Right kidney (tissue), 1 donor: ENCODE results near the gene GPRC5C.
A peak's percentile ranks its signal among the peaks of the same experiment; 100 is the strongest.

ENCODE experiments used
- DNase-seq: peaks from one replicate; pipeline ENCODE4 v3.0.0-alpha.2; 2016

GPRC5C gene

DNA sequence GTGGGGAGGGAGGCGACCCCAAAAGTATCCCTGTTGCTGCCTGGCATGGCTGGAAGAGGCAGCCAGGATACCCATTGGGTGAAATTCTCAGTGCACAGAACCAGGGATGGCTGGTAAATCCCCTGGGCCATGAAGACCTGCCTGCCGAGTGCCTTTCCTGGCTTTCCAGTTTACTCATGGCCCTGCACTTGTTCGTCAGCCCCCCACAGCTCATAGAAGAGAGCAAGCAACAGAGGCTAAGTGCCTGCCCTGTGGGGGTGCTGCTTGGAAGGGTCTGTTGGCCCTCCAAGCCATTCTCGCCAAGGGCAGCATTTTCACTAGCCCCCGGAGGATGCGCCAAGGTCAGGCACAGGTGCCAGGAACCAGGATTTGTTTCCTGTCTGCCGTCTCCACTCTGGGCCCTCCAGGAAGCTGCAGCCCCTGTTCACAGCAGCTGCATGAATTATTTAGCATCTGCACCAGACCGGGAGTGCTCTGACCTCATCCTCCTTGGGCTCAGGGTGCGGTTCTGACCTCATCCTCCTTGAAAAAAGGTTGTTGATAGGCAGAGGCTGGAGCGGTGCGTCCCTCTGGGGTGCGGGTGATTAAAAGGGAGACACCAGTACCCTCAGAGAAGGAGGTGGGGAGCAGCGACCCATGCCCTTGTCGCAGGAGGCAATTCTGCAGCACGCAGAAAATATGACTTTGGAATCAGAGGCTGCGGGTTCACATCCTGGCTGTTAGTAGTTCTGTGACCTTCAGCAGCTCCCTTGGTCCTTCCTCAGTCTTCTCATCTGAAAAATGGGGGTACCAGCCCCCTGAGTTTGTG, 20.3 kb downstream of the GPRC5C start:
- DNase-seq = no peak

DNA sequence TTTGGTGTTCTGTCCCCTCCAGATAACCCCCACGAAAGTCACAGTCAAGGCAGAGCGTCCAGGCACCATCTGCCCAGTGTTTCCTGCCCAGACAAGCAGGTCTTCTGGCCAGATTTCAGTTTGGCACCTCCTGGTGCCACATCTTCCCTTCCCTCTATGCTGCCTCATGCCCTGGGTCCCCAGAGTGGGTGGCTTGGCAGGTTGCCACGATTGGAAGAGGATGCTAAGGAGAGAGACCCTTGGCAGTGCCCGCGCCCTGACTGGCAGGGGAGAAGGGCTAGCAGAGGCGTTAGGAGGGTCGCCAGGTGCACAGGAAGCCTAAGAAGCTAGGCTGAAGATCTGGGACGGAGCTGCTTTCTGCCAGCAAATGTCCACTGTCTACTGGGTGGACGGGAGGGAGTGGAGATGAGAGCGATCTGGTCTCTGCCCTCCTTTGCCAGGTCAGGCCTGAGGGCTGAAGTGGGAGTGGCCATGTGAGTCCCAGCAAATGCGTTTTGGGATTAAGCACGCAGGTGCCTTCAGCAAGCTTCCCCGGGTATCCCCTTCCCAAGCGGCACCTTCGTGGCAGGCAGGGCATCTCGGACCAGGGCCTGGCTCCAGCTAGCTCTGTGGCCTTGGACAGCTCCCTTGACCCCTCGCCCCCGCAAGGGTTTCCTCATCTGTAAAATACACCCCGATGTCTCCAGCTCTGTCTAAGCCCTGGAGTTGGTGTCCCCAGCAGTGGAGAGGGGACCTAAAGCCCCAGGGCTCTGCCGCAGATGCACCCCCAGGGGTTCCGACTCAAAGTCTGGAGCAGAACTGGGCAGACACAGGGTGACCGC, 21.2 kb downstream of the GPRC5C start:
- peak; percentile 64 for DNase-seq

DNA sequence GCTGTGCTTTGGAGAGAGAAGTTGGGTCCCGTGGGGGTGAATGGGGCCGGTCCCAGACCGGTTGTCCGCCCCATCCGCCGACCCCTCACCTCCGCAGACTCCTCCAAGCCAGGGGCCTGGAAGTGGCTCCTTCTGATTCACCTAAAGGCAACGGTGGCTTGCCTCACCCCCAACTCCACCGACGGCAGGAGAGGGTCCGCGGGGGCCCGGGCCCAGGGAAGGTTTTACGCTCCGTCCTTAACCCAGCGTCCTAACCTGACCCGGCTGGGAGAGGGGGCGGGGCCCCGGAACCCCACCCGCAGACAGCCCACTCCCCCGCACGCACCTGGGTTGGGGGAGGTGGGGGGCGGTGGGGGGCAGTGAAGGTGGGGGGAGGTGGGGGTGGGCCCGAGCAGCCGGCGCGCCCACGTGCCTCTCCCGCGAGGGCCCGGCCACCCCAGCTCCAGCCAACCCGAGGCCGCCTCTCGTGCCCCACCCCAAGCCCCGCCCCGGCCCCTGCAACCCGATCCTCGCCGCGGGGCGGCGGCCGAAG, 21.8 kb downstream of the GPRC5C start:
- DNase-seq = no peak

DNA sequence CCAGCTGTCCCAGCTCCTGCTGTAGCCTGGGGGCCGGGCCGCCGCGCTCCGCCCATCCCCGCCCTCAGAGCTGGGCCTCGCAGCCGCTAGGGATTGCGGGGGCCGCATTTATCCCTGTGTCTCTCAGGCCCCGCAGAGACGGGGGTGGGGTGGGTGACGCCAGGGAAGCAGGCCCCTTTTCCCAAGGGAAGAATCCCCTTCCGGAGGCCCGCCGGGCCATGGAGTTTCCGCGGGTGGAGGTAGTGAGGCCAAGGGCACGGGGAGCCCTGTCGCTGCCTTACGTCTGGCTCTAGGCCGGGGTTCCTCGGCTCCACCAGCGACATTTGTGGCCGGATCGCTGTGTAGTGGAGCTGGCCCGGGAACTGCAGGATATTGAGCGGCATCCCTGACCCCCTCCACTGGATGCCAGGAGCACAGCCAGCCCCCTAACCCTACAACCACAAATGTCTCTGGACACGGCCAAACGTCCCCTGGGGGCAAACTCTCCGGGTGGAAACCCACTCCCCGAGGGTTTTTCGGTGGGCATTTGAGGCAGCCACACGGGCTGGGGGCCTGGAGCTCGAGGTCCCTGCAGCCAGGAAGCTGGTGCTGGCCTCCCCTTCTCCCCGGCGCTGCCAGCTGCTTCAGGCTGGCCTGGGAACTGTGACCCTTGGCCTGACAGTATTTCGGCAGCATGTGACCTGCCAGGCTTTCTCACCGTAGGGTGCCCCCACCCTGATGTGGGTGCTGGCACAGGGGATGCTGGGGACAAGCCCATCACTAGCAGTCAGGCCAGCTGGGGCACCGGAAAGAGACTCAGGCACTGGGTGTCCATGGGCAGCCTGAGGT, 22.5 kb downstream of the GPRC5C start:
- DNase-seq = peak; percentile 94

- DNase-seq = peak; percentile 57
Observed at GRCh38 chr17:74455025-74455545, 23.2 kb downstream of the GPRC5C start.

DNA sequence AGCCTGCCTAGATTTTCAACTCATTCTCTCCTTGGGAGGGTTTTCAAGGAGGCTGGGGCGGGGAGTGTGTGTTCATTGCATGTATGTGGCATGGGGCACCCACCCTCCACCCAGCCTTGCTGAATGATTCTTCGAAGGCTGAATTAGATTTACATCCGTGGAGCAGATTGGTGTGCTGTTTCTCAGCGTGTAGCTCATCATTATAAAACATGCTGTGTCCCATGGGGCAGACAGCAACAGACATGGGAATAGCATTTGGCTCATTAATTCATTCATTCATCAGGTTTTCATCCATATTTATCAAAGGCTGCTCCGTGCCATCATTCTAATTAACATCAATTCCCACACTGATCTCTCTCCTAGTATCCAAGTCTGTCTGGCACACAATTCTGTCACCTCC, 23.9 kb downstream of the GPRC5C start:
- DNase-seq = no peak

DNA sequence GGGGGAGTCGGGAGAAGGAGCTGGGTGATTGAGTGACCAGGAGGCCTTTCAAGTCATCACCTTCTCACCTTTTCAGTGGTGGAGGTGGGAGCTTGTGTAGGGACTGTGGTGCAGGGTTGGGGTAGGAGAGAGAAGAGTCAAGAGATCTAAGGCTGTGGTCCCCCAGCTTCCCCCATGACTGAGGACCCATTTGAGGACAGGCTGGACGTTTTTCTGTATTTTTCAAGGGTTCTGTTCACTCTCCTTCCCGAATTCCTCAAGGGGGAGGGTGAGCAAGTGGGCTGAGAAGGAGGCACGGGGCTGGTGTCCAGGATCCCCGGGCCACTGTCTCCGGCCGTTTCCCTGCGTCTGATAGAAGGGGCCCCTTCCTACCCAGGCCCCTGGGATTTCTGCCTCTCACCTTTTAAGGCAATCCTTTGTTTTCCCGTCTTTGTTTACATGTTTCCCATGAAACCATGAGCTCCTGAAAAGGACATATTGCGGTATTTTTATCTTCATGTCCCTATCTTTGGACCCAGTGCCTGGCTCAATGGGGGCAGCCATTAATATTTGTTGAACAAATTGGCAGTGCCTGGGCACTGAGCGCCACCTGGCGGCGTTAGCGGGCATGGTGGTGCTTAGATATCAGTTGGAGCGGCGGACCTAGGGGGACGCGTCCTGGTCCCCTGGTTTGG, 25.4 kb downstream of the GPRC5C start:
- DNase-seq = peak; percentile 63

DNA sequence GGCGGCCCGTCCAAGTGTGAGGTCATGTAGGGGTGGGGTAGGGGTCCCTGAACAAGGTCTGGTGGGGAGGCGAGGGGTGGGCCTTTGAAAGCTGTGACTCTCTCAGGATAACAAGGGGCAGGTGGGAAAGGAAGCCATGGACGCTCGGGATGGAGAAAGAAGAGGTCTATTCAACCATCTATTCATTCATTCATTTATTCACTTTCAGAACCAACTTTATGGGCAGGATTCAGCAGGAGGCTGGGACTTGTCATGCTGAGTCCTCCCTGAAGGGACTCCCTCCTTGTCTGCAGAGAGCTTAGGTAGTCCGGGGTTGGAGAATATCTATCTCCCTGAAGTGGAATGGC, 25.9 kb downstream of the GPRC5C start:
- no peak for DNase-seq

DNA sequence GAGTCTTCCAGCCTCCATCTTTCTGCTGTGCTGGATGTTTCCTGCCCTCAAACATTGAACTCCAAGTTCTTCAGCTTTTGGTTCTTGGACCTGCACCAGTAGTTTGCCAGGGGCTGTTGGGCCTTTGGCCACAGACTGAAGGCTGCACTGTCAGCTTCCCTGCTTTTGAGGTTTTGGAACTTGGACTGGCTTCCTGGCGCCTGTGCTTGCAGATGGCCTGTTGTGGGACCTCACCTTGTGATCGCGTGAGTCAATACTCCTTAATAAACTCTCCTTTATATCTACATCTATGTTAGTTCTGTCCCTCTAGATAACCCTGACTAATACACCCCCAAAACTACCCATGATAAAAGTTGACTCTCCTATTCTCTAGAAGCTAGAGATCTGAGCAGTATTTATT, 26.9 kb downstream of the GPRC5C start:
- no peak for DNase-seq

DNA sequence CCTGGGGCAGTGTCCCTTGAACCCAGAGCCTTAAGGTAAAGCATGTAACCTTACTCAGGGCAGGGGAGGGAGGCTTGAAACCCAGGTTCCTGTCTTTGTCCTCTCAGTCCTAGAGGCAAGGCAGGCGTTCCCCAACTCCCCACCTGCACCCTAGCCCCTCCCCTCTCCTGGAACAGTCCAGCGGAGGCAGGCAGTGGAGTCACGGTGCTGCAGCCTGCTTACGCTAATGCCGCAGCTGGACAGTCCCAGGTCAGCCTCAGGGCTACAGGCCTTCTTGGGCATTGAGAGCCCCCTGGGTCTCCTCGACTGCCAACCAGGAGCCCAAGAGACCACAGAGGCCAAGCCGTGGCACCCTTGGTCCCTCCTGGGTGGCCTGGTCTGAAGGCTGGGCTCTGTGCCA, 27.7 kb downstream of the GPRC5C start:
- no peak for DNase-seq

DNA sequence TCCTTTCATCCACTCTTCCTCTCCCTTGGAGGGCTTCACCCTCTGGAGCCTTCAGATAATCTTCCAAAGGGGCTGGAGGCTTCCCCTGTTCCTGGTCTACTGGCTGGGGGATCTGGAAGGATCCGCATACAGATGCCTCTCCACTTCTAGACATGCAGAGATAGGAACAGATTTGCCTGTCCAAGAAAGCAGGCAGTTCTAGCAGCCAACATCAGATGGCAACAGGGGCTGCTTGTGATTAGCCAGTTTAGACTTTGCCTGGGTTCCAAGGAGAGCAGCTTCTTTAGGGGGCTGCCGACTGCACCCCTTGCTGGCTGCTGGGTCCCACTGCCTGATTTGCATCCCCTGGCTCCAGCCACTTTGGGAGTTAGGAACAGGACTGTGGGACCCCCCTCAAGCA, 28.4 kb downstream of the GPRC5C start:
- no peak for DNase-seq

DNA sequence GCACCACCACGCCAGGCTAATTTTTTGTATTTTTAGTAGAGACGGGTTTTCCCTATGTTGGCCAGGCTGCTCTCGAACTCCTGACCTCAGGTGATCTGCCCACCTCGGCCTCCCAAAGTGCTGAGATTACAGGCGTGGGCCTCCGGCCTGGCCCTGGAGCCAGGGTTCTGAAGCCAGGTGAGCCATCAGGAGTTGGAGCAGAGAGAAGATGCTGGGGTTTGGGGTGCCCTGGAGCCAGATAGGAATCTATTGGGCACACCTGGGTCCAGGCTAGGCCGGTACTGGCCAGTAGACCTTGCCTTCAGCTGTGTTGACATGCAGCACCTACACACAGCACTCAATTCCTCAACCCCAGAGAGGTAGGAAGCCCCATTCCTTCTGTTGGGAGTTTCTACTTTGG, 29.1 kb downstream of the GPRC5C start:
- DNase-seq = no peak

GRCh38 chr17:74461611-74462010, 29.7 kb downstream of the GPRC5C start:
- DNase-seq = no peak

- DNase-seq = no peak
Observed at GRCh38 chr17:74464730-74465377, 33.0 kb downstream of the GPRC5C start.

GRCh38 chr17:74465378-74466110, 33.7 kb downstream of the GPRC5C start:
- no peak for DNase-seq

DNA sequence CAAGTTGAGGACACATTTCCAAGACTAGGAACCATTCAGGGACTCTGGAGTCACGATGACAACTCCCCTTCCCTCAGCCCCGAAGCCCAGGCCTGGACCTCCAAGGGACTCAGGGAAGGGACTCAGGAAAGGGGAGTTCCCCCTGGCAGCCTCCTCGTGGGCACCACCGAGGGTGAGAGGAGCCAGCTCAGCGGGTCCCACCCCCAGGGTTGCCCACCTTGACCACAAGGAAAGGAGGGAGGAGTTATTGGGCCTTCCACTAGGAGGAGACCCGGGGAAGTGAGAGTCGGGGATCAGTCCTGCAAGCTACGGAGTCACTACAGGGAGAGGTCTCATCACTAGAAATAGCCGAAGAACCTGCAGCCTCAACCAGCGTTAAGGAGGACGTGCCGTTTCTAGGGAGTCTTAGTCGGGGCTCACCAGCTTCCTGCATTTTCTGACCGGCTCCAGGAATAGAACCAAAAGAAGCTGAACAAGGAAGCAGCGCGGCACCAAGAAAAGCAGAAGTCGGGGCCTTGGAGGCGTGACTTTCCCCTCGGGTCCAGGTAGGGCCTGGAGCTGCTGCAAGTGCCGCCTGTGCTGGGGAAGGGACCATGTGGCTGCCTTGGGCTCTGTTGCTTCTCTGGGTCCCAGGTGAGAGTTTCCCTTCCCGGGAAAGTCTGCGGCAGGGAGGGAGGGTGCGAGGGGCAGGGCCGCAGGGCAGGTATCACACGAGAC, 34.4 kb downstream of the GPRC5C start, which contains the start of gene CD300A:
TSS of gene CD300A (plus strand) at position 524 of the 717 bp plus-strand sequence. CDS start at position 594, 70 bp downstream.
- DNase-seq = peak; percentile 31

DNA sequence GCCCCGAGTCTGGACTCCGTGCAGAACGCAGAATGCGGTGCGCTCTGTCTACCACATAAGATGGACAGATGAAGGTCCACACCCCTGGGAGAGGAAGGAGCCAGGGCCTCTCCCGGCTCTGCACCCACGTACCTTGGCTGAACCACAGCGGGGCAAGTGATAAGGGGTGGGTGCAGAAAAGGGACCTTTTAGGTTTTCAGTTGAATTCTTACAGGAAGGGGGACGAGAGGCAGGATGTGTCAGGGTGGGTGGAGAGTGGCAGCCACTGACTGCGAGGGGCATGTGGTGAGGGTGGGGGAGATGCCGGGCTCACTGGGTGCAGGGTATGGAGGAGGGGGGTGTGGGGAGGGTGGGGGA, 34.9 kb downstream of the GPRC5C start:
- DNase-seq = no peak

DNA sequence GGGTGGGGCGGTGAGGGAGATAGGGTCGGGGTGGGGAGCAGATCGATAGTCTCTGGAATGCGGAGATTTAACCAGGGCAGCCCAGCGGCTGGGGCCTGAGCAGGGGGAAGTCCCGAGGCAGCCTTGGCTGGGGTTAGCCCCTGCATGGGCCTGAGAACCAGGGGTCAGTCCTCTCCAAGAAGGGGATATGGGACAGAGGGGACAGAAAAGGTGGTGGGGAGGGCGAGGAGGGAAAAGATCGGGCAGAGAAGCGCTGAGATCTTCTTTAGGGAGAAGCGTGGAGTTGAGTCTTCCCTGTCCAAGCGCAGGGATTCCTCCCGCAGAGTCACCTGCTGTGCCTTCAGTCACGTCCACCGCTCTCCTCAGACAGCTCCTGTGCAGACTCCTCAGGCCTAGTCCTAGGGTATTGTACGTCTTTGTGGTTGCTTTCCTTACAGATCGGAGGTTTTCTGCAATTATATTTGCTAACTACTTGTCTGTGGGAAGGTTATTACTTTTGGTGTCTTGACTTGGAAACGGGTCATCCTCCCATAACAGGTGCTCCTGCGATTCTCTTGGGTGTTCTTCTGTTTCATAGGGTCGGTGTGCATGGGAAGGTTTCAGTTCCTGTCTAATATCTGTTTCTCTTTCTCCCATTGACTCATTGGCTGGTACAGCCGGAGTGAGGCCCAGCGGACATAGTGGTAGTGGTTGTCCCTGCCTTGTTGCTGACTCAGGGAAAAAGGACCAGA, 35.5 kb downstream of the GPRC5C start:
- DNase-seq = no peak

DNA sequence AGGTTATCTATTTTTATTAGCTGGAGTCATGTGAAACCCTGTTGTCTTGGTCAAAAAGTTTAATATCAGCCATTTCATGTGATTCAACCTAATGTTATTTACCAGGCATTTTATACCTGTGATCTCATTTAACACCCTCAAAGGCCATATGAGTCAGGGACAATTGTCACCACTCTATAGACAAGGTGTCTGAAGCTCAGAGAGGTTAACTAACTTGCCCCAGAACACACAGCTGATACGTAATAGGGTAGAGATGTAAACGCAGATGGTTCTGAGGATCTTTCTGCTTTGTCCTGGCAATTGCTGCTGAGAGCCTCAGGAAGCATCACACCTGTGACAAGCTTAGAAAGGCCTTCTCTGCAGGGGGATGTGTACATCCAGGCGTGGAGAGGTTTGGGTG, 39.5 kb downstream of the GPRC5C start:
- DNase-seq = no peak
